Osteoblast (primary cell): ENCODE data around the gene PPP1R18. TPM values are rescaled to one million over a fixed set of nuclear protein-coding genes. Genes with fewer than 3 reads are reported as not detected.
A peak's percentile ranks its signal among the peaks of the same experiment; 100 is the strongest.

ENCODE experiments used
- DNase-seq: peaks from one replicate; pipeline ENCODE4 v3.0.0; 2011; ENCODE audit warnings: low spot score, mixed read lengths; ENCODE audit not compliant: insufficient read length; ENCODE audit errors: missing footprints
- H2AFZ ChIP-seq: 2 replicates; pipeline ENCODE4 v1.6.0; 2011; ENCODE audit warnings: mild to moderate bottlenecking, low read length
- H3K27ac ChIP-seq: 2 replicates; pipeline ENCODE4 v1.5.1; 2011; ENCODE audit warnings: mild to moderate bottlenecking, low read depth, low read length, moderate library complexity
- H3K27me3 ChIP-seq: 2 replicates; pipeline ENCODE4 v1.6.0; 2012; ENCODE audit warnings: mild to moderate bottlenecking, control low read depth, inconsistent platforms, low read length, moderate library complexity; ENCODE audit not compliant: insufficient read depth
- H3K36me3 ChIP-seq: 2 replicates; pipeline ENCODE4 v1.5.1; 2011; ENCODE audit warnings: mild to moderate bottlenecking, low read length, control low read depth, moderate library complexity; ENCODE audit not compliant: insufficient read depth
- H3K4me1 ChIP-seq: 2 replicates; pipeline ENCODE4 v1.5.1; 2011; ENCODE audit warnings: mild to moderate bottlenecking, low read length, control low read depth, moderate library complexity; ENCODE audit not compliant: insufficient read depth
- H3K4me2 ChIP-seq: 2 replicates; pipeline ENCODE4 v1.6.0; 2011; ENCODE audit warnings: mild to moderate bottlenecking, low read length; ENCODE audit not compliant: insufficient read depth
- H3K4me3 ChIP-seq: fragments of 200-600 bp; sonication (generic); 3 replicates; pipeline ENCODE4 v1.5.1; 2012; ENCODE audit warnings: mild to moderate bottlenecking, low read length, inconsistent platforms; ENCODE audit not compliant: insufficient read depth
- H3K79me2 ChIP-seq: 2 replicates; pipeline ENCODE4 v1.6.0; 2012; ENCODE audit warnings: mild to moderate bottlenecking, low read length, control low read depth, inconsistent platforms; ENCODE audit not compliant: insufficient read depth
- H3K9me3 ChIP-seq: 2 replicates; pipeline ENCODE4 v1.5.1; 2011; ENCODE audit warnings: low read depth, low read length, control low read depth
- H4K20me1 ChIP-seq: 2 replicates; pipeline ENCODE4 v1.6.0; 2012; ENCODE audit warnings: mild to moderate bottlenecking, low read length, control low read depth; ENCODE audit not compliant: insufficient read depth
- small RNA-seq: library from RNA; depleted of rRNA; stranded (forward); fragments of <200 nt; gene quantifications from one replicate; pipeline ENCODE3, GENCODE V24; 2012
- total RNA-seq: library from RNA; depleted of rRNA; stranded (reverse); fragments of >200 nt; gene quantifications from 2 replicates; pipeline ENCODE4 v1.2.3, GENCODE V29; 2012
- TF ChIP-seq, protein P1 (sequence below): IDR thresholded peaks from 2 replicates; pipeline ENCODE4 v1.5.1; 2011; ENCODE audit warnings: mild to moderate bottlenecking, low read depth, low read length, moderate library complexity; ENCODE audit errors: extremely low read depth

Gene PPP1R18
- total RNA-seq, 1 donor: 62.6 TPM

DNA sequence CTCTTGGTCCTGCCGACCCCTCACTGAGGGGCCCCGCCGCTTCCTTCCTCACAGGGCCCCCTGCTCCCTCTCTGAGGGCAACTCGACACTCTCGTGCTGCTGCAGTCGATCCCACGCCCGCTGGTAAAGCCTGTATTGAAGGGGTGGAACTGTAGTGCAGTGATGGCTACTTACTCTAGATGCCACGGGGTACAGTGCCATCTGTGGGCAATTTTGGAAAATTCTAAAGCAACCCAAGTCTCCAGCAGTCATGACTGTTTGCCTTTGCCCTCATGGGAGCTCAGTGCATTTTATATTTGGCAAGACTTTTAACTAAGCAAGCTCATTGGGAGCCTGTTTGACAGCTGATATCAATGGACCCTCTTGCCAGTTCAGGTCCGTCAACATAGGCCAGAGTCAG is 46.0 kb downstream of the PPP1R18 start:
- no peaks in the 10 kb centered on the region for H3K4me1 ChIP-seq
- TF ChIP-seq, protein P1, sequence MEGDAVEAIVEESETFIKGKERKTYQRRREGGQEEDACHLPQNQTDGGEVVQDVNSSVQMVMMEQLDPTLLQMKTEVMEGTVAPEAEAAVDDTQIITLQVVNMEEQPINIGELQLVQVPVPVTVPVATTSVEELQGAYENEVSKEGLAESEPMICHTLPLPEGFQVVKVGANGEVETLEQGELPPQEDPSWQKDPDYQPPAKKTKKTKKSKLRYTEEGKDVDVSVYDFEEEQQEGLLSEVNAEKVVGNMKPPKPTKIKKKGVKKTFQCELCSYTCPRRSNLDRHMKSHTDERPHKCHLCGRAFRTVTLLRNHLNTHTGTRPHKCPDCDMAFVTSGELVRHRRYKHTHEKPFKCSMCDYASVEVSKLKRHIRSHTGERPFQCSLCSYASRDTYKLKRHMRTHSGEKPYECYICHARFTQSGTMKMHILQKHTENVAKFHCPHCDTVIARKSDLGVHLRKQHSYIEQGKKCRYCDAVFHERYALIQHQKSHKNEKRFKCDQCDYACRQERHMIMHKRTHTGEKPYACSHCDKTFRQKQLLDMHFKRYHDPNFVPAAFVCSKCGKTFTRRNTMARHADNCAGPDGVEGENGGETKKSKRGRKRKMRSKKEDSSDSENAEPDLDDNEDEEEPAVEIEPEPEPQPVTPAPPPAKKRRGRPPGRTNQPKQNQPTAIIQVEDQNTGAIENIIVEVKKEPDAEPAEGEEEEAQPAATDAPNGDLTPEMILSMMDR: no peak
- no peaks in the 10 kb centered on the region for H3K79me2 ChIP-seq
- no peak overlapping the region for H3K27ac ChIP-seq
- H2AFZ ChIP-seq: no peak overlapping the region
- H3K4me2 ChIP-seq: no peak overlapping the region
- H3K9me3 ChIP-seq: no peaks in the 10 kb centered on the region
- H3K27me3 ChIP-seq: no peaks in the 10 kb centered on the region
- peaks cover 40% of the 10 kb centered on the region for H3K36me3 ChIP-seq
- DNase-seq: peak; percentile 37
- no peaks in the 10 kb centered on the region for H4K20me1 ChIP-seq
- no peak overlapping the region for H3K4me3 ChIP-seq

DNA sequence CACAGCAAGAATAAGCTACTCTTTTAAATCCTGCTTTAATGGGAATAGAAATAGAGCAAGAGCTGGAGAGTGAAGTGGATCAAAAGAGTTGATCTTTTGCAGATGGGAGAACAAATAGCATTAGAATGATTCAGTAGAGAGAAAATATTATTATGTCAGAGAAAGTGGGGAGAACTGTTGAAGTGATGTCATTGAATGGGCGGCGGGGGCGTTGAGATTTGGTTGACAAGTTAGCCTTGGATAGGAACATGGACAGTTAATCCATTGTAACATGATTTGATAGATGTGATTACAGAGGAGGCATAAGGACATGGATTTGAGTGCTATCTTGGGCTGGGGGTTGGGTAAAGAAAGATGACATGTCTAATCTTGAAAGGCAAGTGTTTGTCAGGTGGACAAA is 50.6 kb downstream of the PPP1R18 start:
- Histone ChIP-seq H3K4me1 (no peaks in the 10 kb centered on the region), H3K27ac (no peak overlapping the region), H3K4me2 (no peak overlapping the region), H4K20me1 (no peaks in the 10 kb centered on the region), H2AFZ (no peak overlapping the region), H3K79me2 (no peaks in the 10 kb centered on the region), H3K9me3 (no peaks in the 10 kb centered on the region), H3K4me3 (no peak overlapping the region), H3K27me3 (no peaks in the 10 kb centered on the region), H3K36me3 (peaks cover 49% of the 10 kb centered on the region)
- DNase-seq: no peak
- TF ChIP-seq, protein P1: no peak

DNA sequence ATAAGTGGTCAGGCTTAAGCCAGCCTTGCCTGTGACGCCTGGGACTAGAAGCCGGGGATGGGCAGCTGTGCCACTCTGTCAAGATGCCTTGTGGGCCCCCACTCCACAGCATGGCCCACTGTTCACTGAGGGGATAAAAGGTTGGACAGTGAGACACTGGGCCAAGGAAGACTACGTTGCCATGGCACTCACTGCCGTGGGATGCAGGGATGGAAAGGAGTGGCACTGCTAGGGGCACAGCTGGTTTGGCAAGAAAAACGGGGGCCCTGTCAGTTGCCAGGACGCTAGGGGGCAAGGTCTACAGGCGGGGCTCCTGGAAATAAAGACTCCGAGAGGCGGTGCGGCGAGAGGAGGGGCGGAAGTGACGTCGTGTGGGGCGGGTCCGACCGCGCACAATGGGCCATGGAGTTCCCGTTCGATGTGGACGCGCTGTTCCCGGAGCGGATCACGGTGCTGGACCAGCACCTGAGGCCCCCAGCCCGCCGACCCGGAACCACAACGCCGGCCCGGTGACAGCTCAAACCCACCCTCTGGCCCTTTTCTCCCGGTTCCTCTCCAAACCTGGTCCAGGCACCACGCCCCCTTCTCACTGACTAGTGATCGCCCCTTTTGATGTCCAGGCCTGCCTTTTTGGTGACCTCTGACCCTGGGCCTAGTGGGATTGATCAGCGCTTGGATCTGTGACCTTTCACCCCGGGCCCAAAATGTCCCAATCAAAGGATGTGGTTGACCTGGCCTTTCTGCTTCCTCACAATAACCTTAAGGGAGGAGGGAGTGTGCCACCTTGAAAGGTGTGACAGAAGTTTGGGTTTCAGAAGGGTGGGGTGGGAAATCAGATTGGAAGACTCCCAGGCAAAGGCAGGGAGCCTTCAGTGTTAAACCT is 59.7 kb downstream of the PPP1R18 start, which contains the start of gene ATAT1:
Gene ATAT1, plus strand, starts transcription at position 391 of the 883 bp plus-strand sequence.
- H3K79me2 ChIP-seq: peaks cover 14% of the 10 kb centered on the region
- H4K20me1 ChIP-seq: no peaks in the 10 kb centered on the region
- no peaks in the 10 kb centered on the region for H3K27me3 ChIP-seq
- H2AFZ ChIP-seq: peak within 1 kb of the TSS; percentile 96
- H3K27ac ChIP-seq: peak within 1 kb of the TSS; percentile 82
- TF ChIP-seq, protein P1: peak; percentile 34
- H3K4me3 ChIP-seq: peak within 1 kb of the TSS; percentile 91
- H3K36me3 ChIP-seq: peaks cover 59% of the 10 kb centered on the region
- peak within 1 kb of the TSS; percentile 98 for H3K4me2 ChIP-seq
- DNase-seq: peak; percentile 95
- H3K9me3 ChIP-seq: no peaks in the 10 kb centered on the region
- H3K4me1 ChIP-seq: peaks cover 10% of the 10 kb centered on the region

Small RNAs within 50 kb of the gene (small RNA-seq; reads per million reads assigned to genes)
- gene RF00019: not detected

Other genes with a start within 250 kb of the PPP1R18 start
- 320 and 343 TPM in 2 replicates for gene HLA-E, start 197.1 kb downstream of the PPP1R18 start, total RNA-seq
- 56.5 and 64.8 TPM in 2 replicates for gene GNL1, start 130.2 kb downstream of the PPP1R18 start, total RNA-seq
- 6.8 and 7.2 TPM in 2 replicates for gene PRR3, start 129.3 kb downstream of the PPP1R18 start, total RNA-seq
- gene ABCF1, start 115.2 kb downstream of the PPP1R18 start, total RNA-seq: 37.3 and 37.4 TPM in 2 replicates
- gene PPP1R10, start 69.4 kb downstream of the PPP1R18 start, total RNA-seq: 29.0 and 37.4 TPM in 2 replicates
- 67.3 and 83.4 TPM in 2 replicates for gene MRPS18B, start 68.8 kb downstream of the PPP1R18 start, total RNA-seq
- 4.4 and 4.7 TPM in 2 replicates for gene ATAT1, start 59.8 kb downstream of the PPP1R18 start, total RNA-seq
- 4.7 and 6.2 TPM in 2 replicates for gene C6orf136, start 39.5 kb downstream of the PPP1R18 start, total RNA-seq
- gene DHX16, start 13.6 kb downstream of the PPP1R18 start, total RNA-seq: 25.6 and 26.1 TPM in 2 replicates
- gene NRM, start 4.3 kb upstream of the PPP1R18 start, total RNA-seq: 2.9 and 3.3 TPM in 2 replicates
- 5.1 and 5.3 TPM in 2 replicates for gene MDC1, start 30.6 kb upstream of the PPP1R18 start, total RNA-seq
- gene TUBB, start 33.7 kb upstream of the PPP1R18 start, total RNA-seq: 509 and 605 TPM in 2 replicates
- 101 and 114 TPM in 2 replicates for gene FLOT1, start 56.0 kb upstream of the PPP1R18 start, total RNA-seq
- gene IER3, start 57.9 kb upstream of the PPP1R18 start, total RNA-seq: 29.5 and 54.6 TPM in 2 replicates
- gene DDR1, start 197.9 kb upstream of the PPP1R18 start, total RNA-seq: 13.0 and 22.4 TPM in 2 replicates
- gene GTF2H4, start 221.6 kb upstream of the PPP1R18 start, total RNA-seq: 8.8 and 10.9 TPM in 2 replicates
- 14.5 and 15.6 TPM in 2 replicates for gene VARS2, start 227.6 kb upstream of the PPP1R18 start, total RNA-seq
- gene SFTA2, start 245.5 kb upstream of the PPP1R18 start, total RNA-seq: not detected in 2 replicates